ENCODE results near the gene CENPO.
A peak's percentile ranks its signal among the peaks of the same experiment; 100 is the strongest.

- TF ChIP-seq CTCF (IDR thresholded peaks at IDR 0.05) (no peak), POLR2AphosphoS5 (IDR thresholded peaks at IDR 0.05; ENCODE audit: low read depth, low read length) (no peak), REST (IDR thresholded peaks at IDR 0.05; ENCODE audit: insufficient read depth in 1 of 2, low read depth in 2 of 2, low read length in 1 of 2) (0 out of 4 replicates have a peak, but pooled peaks of 1 of the 2 experiments have one; percentile 12), SIN3A (IDR thresholded peaks at IDR 0.05; ENCODE audit: borderline replicate concordance, insufficient read depth, low read depth, low read length) (no peak), TCF7L2 (IDR thresholded peaks at IDR 0.05; ENCODE audit: low read depth, low read length) (no peak)
These were observed 1.8 kb upstream of the CENPO start for GRCh38 chr2:24791452-24791851.
